PC-9 (cell line): ENCODE results near the gene HOXC10. TPM values are rescaled to one million over a fixed set of nuclear protein-coding genes. Genes with fewer than 3 reads are reported as not detected.
A peak's percentile ranks its signal among the peaks of the same experiment; 100 is the strongest.

Experiments
- BruUV-seq: library from RNA; stranded (reverse); fragments of 400-500 nt; replicated peaks from 2 replicates; lab custom pipeline; 2021; lab: Mats Ljungman, UMichigan
- CTCF ChIA-PET: fragments of 300-600 bp; sonication (Branson Sonifier 250); formaldehyde crosslinking; loops from one replicate; lab custom pipeline; 2022; ENCODE audit warnings: antibody characterized with exemption; lab: Charles Lee
- POLR2A ChIA-PET: fragments of 300-600 bp; sonication (Branson Sonifier 250); formaldehyde crosslinking; loops from one replicate; lab custom pipeline; 2022; ENCODE audit warnings: antibody characterized with exemption; ENCODE audit not compliant: unreplicated experiment; lab: Charles Lee
- DNase-seq, 2 experiments: peaks; one replicate each; pipeline versions ENCODE4 v3.0.0 to v3.0.0-alpha.2; 2015 to 2022; ENCODE audit warnings: mixed read lengths in 1 of 2
- H2AFZ ChIP-seq: fragments of 200-600 bp; sonication (generic); 2 replicates; pipeline ENCODE4 v1.8.1; 2017; ENCODE audit warnings: antibody characterized with exemption
- H3F3A ChIP-seq: fragments of 200-600 bp; sonication (generic); 2 replicates; pipeline ENCODE4 v1.8.1; 2017; ENCODE audit warnings: antibody characterized with exemption, mild to moderate bottlenecking, low read depth; ENCODE audit not compliant: insufficient read depth
- H3K27ac ChIP-seq: fragments of 200-600 bp; sonication (generic); 2 replicates; pipeline ENCODE4 v1.6.1; 2016; ENCODE audit warnings: mixed run types
- H3K27me3 ChIP-seq: fragments of 200-600 bp; sonication (generic); 2 replicates; pipeline ENCODE4 v1.6.1; 2016; ENCODE audit warnings: low read depth, mixed run types; ENCODE audit not compliant: insufficient read depth
- H3K36me3 ChIP-seq: fragments of 200-600 bp; sonication (generic); 2 replicates; pipeline ENCODE4 v1.6.1; 2016; ENCODE audit warnings: low read depth, mixed run types
- H3K4me1 ChIP-seq: fragments of 200-600 bp; sonication (generic); replicated peaks from 2 replicates; pipeline ENCODE4 v1.6.1; 2016; ENCODE audit warnings: mixed run types; ENCODE audit not compliant: insufficient read depth
- H3K4me2 ChIP-seq: fragments of 200-600 bp; sonication (generic); 2 replicates; pipeline ENCODE4 v1.6.1; 2017; ENCODE audit warnings: mixed run types
- H3K4me3 ChIP-seq: fragments of 200-600 bp; sonication (generic); 2 replicates; pipeline ENCODE4 v1.6.1; 2016; ENCODE audit warnings: mixed run types
- H3K79me2 ChIP-seq: fragments of 200-600 bp; sonication (generic); 2 replicates; pipeline ENCODE4 v1.6.1; 2017; ENCODE audit warnings: low read depth, mixed run types
- H3K9me2 ChIP-seq: fragments of 200-600 bp; sonication (generic); 2 replicates; pipeline ENCODE4 v1.8.1; 2017; ENCODE audit warnings: mild to moderate bottlenecking; ENCODE audit not compliant: insufficient read depth
- H3K9me3 ChIP-seq: fragments of 200-600 bp; sonication (generic); 2 replicates; pipeline ENCODE4 v1.8.1; 2016; ENCODE audit warnings: low read depth; ENCODE audit not compliant: insufficient read depth
- H4K20me1 ChIP-seq: fragments of 200-600 bp; sonication (generic); 2 replicates; pipeline ENCODE4 v1.8.1; 2017; ENCODE audit not compliant: insufficient read depth
- CTCF ChIP-seq: fragments of 200-600 bp; sonication (generic); conservative IDR thresholded peaks from 2 replicates; pipeline ENCODE4 v1.6.1; 2017; ENCODE audit warnings: mixed run types, antibody characterized with exemption, mild to moderate bottlenecking, moderate library complexity
- EZH2 ChIP-seq: fragments of 200-600 bp; sonication (generic); IDR thresholded peaks from 2 replicates; pipeline ENCODE4 v1.8.0; 2017; ENCODE audit warnings: antibody characterized with exemption, low read depth
- intact Hi-C: fragments of 100-400 bp; cut with micrococcal nuclease; formaldehyde crosslinking; loops from one replicate; pipeline ENCODE4 v1.10.0; 2022; ENCODE audit not compliant: unreplicated experiment
- total RNA-seq: library from RNA; stranded (reverse); gene quantifications from 2 replicates; pipeline ENCODE4 v1.2.3, GENCODE V29; 2021

The HOXC10 gene
- total RNA-seq, 1 experiment from 2014 or later: 1.1 TPM

- Histone ChIP-seq H3K36me3 (no peaks in the 10 kb centered on the region), H3F3A (peaks cover 6% of the 10 kb centered on the region; the same call in 1 of the 2 replicates), H3K27me3 (no peaks in the 10 kb centered on the region), H3K4me2 (peak overlapping the region; percentile 84), H4K20me1 (no peaks in the 10 kb centered on the region), H3K27ac (peak overlapping the region; percentile 14; the same call in 1 of the 2 replicates), H3K4me1 (peaks cover 37% of the 10 kb centered on the region), H2AFZ (peak overlapping the region; percentile 72), H3K9me2 (no peaks in the 10 kb centered on the region), H3K9me3 (no peaks in the 10 kb centered on the region), H3K79me2 (0 out of 2 replicates have a peak, but pooled peaks cover 3% of the 10 kb centered on the region), H3K4me3 (peak overlapping the region; percentile 55; the same call in 1 of the 2 replicates)
- ChIA-PET CTCF (no interaction called here), POLR2A (no interaction called here)
- no peak for TF ChIP-seq EZH2
- peak; percentile 76 for TF ChIP-seq CTCF
- intact Hi-C loops: loop anchor here (2.0 to 5.0 kb wide), 4 partner anchors 122 to 287 kb away; no protein-coding TSS in a partner anchor
- peak; percentile 52 to 59 for DNase-seq
- BruUV-seq: no TSS peak
Observed at GRCh38 chr12:53989227-53990113, 4.5 kb downstream of the HOXC10 start.

- no peaks in the 10 kb centered on the region for H3K9me3 ChIP-seq
- H3F3A ChIP-seq: peaks cover 14% of the 10 kb centered on the region; the same call in 1 of the 2 replicates
- H3K4me2 ChIP-seq: no peak overlapping the region; the same call in 1 of the 2 replicates
- H3K27me3 ChIP-seq: no peaks in the 10 kb centered on the region
- H2AFZ ChIP-seq: no peak overlapping the region
- no peaks in the 10 kb centered on the region for H3K9me2 ChIP-seq
- intact Hi-C loops: no loop called here
- BruUV-seq: no TSS peak
- H3K27ac ChIP-seq: no peak overlapping the region
- ChIA-PET CTCF (interaction anchor here (0.6 kb wide), 2 partner anchors 12 to 238 kb away, joined by 3 read pairs; no protein-coding TSS in a partner anchor), POLR2A (no interaction called here)
- peaks cover 33% of the 10 kb centered on the region for H3K4me1 ChIP-seq
- DNase-seq: no peak
- no peak overlapping the region for H3K4me3 ChIP-seq
- 0 out of 2 replicates have a peak, but pooled peaks cover 3% of the 10 kb centered on the region for H3K79me2 ChIP-seq
- TF ChIP-seq CTCF (no peak), EZH2 (no peak)
- no peaks in the 10 kb centered on the region for H3K36me3 ChIP-seq
- H4K20me1 ChIP-seq: no peaks in the 10 kb centered on the region
Observed at GRCh38 chr12:53990311-53991076, 5.5 kb downstream of the HOXC10 start.

DNA sequence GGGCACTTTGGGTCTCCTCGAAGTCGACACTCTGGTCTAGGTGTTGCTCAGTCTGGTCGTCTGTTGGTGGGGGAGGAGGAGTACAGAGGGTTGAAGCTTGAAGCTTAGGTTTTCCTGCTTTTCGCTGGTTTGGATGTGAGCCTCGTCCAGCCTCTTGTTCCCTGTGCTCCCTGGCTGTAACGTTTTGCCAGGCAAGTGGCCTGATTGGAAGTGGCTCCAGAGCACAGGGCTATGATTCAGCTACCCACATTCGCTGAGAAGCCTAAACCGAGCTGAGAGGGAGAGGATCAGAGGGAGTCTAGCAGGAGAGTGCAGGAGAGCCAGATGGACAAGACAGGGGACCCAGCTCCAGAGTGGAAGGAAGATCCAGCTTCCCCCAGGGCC, 6.1 kb downstream of the HOXC10 start:
- no TSS peak for BruUV-seq
- H3K27ac ChIP-seq: no peak overlapping the region
- peaks cover 14% of the 10 kb centered on the region; the same call in 1 of the 2 replicates for H3F3A ChIP-seq
- peaks cover 6% of the 10 kb centered on the region; the same call in 1 of the 2 replicates for H3K79me2 ChIP-seq
- intact Hi-C loops: no loop called here
- TF ChIP-seq EZH2 (no peak), CTCF (no peak)
- DNase-seq: no peak
- peaks cover 33% of the 10 kb centered on the region for H3K4me1 ChIP-seq
- POLR2A ChIA-PET: interaction anchor here (0.5 kb wide), 1 partner anchor 56 kb away, joined by 4 read pairs; no protein-coding TSS in a partner anchor
- H2AFZ ChIP-seq: no peak overlapping the region
- H3K9me3 ChIP-seq: no peaks in the 10 kb centered on the region
- no peaks in the 10 kb centered on the region for H3K9me2 ChIP-seq
- CTCF ChIA-PET: interaction anchor here (0.6 to 0.7 kb wide), 3 partner anchors 11 to 238 kb away, joined by 3 read pairs; no protein-coding TSS in a partner anchor
- H3K4me3 ChIP-seq: no peak overlapping the region
- H4K20me1 ChIP-seq: no peaks in the 10 kb centered on the region
- no peaks in the 10 kb centered on the region for H3K36me3 ChIP-seq
- H3K4me2 ChIP-seq: no peak overlapping the region
- no peaks in the 10 kb centered on the region for H3K27me3 ChIP-seq
